ENCODE data around the gene SPG11.
"Not testable (repeated sequence)": the region's sequence is repeated elsewhere in the genome, so short reads cannot be mapped to it uniquely, and the experiment has no call there.

Gene SPG11, protein sequence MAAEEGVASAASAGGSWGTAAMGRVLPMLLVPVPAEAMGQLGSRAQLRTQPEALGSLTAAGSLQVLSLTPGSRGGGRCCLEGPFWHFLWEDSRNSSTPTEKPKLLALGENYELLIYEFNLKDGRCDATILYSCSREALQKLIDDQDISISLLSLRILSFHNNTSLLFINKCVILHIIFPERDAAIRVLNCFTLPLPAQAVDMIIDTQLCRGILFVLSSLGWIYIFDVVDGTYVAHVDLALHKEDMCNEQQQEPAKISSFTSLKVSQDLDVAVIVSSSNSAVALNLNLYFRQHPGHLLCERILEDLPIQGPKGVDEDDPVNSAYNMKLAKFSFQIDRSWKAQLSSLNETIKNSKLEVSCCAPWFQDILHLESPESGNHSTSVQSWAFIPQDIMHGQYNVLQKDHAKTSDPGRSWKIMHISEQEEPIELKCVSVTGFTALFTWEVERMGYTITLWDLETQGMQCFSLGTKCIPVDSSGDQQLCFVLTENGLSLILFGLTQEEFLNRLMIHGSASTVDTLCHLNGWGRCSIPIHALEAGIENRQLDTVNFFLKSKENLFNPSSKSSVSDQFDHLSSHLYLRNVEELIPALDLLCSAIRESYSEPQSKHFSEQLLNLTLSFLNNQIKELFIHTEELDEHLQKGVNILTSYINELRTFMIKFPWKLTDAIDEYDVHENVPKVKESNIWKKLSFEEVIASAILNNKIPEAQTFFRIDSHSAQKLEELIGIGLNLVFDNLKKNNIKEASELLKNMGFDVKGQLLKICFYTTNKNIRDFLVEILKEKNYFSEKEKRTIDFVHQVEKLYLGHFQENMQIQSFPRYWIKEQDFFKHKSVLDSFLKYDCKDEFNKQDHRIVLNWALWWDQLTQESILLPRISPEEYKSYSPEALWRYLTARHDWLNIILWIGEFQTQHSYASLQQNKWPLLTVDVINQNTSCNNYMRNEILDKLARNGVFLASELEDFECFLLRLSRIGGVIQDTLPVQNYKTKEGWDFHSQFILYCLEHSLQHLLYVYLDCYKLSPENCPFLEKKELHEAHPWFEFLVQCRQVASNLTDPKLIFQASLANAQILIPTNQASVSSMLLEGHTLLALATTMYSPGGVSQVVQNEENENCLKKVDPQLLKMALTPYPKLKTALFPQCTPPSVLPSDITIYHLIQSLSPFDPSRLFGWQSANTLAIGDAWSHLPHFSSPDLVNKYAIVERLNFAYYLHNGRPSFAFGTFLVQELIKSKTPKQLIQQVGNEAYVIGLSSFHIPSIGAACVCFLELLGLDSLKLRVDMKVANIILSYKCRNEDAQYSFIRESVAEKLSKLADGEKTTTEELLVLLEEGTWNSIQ (N-terminal part only)

DNA sequence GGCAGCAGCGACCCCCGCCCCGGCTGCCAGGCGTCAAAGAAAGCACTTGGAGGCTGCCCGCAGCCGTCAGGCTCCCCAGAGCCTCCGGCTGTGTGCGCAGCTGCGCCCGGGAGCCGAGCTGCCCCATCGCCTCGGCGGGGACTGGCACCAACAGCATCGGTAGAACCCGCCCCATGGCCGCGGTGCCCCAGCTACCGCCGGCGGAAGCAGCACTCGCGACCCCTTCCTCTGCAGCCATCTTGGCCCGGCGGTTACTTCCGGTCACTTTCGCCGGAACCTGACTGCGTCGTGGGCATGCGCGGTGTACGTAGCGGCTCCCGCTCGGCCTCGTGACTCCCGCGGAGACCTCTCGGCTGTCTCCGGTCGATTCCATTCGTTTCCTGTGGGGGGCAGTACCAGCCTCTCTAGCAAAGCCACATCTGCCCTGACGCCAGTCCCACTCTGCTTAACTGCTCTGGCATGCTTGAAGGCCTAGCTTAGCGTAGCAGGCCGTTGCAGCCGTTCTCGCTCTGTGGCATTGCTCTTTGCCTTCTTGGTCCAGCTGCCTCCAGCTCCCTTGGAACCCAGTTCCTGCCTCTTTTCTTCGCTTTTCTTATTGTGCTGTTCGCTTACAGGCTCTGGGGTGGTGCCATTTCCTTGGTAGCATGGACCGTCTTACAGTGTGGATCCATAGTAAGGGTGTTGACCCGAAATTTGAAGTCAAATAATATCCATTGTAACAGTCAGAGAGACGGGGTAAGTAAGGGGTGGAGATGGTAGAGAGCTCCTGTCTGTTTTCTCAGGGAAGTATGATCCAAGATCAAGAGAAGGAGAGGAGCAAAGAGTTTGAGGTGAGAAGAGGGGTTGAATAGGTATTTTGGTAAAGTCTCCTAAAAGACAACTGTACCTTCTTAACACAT lies at the start of gene SPG11:
Gene SPG11 (minus strand): TSS at position 253 of the 899 bp plus-strand sequence. CDS start 15 bp downstream, at position 238.
- peak; percentile 96 to 97 for DNase-seq (ENCODE audit: low read depth in 2 of 2)

DNA sequence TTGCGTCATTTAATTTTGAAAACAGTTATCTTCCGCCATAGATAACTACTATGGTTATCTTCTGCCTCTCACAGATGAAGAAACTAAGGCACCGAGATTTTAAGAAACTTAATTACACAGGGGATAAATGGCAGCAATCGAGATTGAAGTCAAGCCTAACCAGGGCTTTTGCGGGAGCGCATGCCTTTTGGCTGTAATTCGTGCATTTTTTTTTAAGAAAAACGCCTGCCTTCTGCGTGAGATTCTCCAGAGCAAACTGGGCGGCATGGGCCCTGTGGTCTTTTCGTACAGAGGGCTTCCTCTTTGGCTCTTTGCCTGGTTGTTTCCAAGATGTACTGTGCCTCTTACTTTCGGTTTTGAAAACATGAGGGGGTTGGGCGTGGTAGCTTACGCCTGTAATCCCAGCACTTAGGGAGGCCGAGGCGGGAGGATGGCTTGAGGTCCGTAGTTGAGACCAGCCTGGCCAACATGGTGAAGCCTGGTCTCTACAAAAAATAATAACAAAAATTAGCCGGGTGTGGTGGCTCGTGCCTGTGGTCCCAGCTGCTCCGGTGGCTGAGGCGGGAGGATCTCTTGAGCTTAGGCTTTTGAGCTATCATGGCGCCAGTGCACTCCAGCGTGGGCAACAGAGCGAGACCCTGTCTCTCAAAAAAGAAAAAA lies 49.0 kb upstream of the SPG11 start:
- DNase-seq (ENCODE audit: low read depth in 2 of 2) = no peak

DNA sequence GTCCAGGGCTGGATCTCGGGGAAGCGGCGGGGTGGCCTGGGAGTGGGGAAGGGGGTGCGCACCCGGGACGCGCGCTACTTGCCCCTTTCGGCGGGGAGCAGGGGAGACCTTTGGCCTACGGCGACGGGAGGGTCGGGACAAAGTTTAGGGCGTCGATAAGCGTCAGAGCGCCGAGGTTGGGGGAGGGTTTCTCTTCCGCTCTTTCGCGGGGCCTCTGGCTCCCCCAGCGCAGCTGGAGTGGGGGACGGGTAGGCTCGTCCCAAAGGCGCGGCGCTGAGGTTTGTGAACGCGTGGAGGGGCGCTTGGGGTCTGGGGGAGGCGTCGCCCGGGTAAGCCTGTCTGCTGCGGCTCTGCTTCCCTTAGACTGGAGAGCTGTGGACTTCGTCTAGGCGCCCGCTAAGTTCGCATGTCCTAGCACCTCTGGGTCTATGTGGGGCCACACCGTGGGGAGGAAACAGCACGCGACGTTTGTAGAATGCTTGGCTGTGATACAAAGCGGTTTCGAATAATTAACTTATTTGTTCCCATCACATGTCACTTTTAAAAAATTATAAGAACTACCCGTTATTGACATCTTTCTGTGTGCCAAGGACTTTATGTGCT lies 48.4 kb upstream of the SPG11 start:
- no peak for DNase-seq (ENCODE audit: low read depth in 2 of 2)

DNA sequence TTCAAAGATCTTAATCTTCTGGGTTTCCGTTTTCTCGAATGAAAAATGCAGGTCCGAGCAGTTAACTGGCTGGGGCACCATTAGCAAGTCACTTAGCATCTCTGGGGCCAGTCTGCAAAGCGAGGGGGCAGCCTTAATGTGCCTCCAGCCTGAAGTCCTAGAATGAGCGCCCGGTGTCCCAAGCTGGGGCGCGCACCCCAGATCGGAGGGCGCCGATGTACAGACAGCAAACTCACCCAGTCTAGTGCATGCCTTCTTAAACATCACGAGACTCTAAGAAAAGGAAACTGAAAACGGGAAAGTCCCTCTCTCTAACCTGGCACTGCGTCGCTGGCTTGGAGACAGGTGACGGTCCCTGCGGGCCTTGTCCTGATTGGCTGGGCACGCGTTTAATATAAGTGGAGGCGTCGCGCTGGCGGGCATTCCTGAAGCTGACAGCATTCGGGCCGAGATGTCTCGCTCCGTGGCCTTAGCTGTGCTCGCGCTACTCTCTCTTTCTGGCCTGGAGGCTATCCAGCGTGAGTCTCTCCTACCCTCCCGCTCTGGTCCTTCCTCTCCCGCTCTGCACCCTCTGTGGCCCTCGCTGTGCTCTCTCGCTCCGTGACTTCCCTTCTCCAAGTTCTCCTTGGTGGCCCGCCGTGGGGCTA lies 47.8 kb upstream of the SPG11 start, which contains the start of the genes B2M and PATL2:
Gene B2M (plus strand): TSS at position 422 of the 647 bp plus-strand sequence. CDS start 30 bp downstream, at position 452.
Gene PATL2 (minus strand): TSS at position 228 of the 647 bp plus-strand sequence. CDS start 34,833 bp downstream, outside the sequence.
- peak; percentile 91 to 95 for DNase-seq (ENCODE audit: low read depth in 2 of 2)

DNA sequence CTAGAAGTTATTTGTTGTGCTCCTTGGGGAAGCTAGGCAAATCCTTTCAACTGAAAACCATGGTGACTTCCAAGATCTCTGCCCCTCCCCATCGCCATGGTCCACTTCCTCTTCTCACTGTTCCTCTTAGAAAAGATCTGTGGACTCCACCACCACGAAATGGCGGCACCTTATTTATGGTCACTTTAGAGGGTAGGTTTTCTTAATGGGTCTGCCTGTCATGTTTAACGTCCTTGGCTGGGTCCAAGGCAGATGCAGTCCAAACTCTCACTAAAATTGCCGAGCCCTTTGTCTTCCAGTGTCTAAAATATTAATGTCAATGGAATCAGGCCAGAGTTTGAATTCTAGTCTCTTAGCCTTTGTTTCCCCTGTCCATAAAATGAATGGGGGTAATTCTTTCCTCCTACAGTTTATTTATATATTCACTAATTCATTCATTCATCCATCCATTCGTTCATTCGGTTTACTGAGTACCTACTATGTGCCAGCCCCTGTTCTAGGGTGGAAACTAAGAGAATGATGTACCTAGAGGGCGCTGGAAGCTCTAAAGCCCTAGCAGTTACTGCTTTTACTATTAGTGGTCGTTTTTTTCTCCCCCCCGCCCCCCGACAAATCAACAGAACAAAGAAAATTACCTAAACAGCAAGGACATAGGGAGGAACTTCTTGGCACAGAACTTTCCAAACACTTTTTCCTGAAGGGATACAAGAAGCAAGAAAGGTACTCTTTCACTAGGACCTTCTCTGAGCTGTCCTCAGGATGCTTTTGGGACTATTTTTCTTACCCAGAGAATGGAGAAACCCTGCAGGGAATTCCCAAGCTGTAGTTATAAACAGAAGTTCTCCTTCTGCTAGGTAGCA lies 47.0 kb upstream of the SPG11 start:
- DNase-seq (ENCODE audit: low read depth in 2 of 2) = no peak

DNA sequence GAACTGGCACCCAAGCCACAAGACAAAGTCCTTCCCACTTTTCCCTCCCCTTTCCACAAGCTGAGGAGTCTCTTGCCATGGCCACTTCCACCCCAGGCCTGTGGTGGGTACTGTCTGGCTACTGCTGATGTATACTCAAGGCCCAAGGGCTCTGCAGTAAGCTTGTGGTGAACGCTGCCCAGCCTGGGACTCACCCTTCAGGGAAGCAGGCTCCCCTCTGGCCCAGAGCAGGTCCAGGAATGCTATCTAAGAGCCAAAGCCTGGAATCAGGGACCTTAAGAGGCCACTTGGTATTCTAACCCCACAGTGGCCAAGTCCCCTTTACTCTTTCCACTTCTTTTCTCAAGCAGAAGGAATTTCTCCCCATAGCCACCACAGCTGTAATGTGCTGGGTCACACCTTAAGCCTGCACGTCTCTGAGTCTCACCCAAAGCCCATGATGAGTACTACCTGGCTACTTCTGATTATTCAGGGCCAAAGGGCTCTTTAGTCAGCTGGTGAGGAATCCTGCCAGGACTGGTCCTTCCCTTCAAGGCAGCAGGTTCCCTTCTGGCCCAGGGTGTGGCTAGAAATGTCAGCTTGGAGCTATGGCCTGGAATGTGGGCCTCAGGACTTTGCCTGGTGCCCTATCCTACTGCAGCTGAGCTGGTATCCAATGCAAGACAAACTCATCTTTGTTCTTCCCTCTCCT lies 43.6 kb upstream of the SPG11 start:
- no peak for DNase-seq (ENCODE audit: low read depth in 2 of 2)

DNA sequence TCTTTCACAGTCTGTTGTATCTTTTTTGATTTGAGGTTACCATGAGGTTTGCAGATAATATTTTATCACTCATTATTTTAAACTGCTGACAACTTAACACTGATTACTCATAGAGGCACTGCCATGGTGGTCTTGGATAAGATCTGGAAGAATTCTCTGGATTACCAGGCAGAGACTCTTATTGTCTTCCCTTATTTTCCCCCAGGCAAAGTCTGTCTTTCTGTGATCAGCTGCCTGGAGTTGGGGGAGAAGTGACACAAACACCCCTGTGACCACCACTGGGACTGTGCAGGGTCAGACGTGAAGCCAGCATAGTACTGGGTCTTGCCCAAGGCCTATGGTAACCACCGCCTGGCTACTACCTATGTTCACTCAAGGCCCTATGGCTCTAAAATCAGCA lies 42.9 kb upstream of the SPG11 start:
- DNase-seq (ENCODE audit: low read depth in 2 of 2) = no peak

DNA sequence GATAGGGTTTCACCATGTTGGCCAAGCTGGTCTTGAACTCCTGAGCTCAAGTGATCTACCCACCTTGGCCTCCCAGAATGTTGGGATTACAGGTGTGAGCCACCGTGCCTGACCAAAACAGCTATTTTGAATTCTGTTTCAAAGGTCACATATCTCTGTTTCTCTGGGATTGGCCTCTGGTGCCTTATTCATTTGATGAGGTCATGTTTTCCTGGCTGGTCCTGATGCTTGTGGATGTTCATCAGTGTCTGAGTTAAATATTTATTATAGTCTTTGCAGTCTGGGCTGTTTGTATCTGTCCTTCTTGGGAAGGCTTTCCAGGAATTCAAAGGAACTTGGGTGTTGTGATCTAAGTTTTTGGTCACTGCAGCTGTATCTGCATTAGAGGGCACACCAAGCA lies 42.5 kb upstream of the SPG11 start:
- no peak for DNase-seq (ENCODE audit: low read depth in 2 of 2)

DNA sequence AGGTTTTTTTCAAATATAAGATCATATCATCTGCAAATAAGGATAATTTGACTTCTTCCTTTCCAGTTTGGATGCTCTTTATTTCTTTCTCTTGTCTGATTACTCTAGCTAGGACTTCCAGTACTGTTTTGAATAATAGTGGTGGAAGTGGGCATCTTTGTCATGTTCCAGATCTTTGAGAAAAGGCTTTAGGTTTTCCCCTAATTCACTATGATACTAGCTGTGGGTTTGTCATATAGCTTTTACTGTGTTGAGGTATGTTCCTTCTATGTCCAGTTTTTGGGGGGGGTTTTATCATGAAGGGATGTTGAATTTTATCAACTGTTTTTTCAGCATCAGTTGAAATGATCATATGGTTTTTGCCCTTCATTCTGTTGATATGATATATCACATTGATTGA lies 37.2 kb upstream of the SPG11 start:
- DNase-seq (ENCODE audit: low read depth in 2 of 2) = not testable (repeated sequence)

DNA sequence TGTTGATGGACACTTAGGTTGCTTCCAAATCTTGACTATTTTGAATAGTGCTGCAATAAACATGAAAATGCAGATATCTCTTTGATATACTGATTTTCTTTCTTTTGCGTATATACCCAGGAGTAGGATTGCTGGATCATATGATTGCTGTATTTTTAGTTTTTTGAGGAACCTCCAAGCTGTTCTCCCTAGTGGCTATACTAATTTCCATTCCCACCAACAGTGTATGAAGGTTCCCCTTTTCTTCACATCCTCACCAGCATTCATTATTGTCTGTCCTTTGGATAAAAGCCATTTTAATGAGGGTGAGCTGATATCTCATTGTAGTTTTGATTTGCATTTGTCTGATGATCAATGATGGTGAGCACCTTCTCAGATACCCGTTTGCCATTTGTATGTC lies 35.2 kb upstream of the SPG11 start:
- no peak for DNase-seq (ENCODE audit: low read depth in 2 of 2)

DNA sequence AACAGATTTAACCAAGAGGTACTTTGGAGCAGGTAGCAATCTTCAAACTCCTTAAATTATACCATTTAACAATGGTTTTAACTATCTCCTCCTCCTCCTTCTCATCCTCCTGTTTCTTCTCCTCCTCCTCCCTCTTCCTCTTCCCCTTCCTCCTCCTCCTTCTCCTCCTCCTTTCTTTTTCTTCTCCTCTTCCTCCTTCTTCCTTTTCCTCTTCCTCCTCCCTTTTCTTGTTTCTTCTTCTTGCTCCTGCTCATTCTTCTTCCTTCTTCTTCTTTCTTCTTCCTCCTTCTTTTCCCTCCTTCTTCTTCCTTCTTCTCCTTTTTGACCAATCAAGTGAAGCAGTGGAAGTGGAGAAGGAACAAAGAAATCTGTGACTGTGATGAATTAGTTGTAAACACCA lies 33.6 kb upstream of the SPG11 start:
- DNase-seq (ENCODE audit: low read depth in 2 of 2) = no peak

DNA sequence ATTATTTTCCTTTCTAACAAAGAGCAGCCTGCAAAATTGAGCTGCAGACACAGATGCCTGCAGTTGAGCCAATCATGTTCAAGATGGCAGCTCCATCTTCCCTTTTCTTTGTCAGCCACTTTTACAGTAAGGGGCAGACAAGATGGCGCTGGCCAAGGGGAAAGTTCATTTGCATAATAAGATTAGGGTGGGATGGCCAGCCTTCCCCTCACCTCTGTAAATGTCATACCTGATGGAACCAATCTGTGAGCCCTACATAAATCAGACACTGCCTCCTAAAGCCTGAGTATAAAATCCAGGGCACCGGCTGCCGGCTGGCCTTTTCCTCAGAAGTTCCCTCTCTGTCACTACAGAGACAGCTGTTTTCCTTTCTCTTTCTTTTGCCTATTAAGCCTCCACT lies 31.8 kb upstream of the SPG11 start:
- DNase-seq (ENCODE audit: low read depth in 2 of 2) = no peak

DNA sequence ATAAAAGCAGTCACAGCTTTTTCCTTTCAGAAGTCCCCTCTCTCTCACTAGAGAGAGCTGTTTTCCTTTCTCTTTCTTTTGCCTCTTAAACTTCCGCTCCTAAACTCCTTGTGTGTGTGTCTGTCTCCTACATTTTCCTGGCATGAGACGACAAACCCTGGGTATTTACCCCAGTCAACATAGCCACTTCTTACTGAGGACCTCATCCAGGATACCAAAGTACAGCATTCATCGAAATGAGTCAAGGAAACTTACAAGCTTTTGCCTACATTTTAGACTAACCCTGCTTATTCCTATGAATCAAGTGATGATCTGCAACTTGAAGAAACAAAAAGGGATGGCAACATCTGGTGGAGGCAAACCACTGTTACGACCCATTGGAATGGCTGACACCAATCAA lies 31.0 kb upstream of the SPG11 start:
- DNase-seq (ENCODE audit: low read depth in 2 of 2) = no peak

DNA sequence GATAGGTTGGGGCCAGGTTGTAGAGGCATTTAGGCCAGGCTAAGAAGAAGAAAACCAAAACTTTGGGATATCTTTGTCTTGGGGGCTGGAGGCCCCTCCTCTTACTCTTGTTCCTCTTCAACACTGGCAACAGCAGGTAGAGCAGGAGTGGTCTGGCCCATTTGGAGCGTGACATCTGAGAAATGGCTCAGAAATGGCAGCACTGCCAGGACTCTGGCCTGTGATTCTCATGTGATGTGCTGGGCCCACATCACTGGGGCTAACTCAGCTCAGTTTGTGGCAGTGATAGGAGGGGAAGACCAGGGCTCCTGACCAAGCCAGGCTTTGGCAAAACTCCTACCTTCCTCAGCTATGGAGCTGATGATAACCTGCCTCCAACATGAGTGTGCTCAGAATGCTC lies 29.2 kb upstream of the SPG11 start:
- no peak for DNase-seq (ENCODE audit: low read depth in 2 of 2)

DNA sequence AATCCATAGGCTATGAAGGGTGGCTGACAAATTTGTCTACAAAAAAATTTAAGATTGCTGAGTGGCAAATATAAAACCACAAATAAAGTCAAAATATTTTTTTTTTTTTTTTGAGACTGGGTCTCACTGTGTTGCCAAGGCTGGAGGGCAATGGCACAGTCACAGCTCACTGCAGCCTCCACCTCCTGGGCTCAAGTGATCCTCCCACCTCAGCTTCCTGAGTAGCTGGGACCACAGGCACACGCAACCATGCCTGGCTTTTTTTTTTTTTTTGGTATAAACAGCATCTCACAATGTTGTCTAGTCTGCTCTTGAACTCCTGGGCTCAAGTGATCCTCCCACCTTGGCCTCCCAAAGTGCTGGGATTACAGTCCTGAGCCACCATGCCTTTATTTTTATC lies 26.8 kb upstream of the SPG11 start:
- not testable (repeated sequence) for DNase-seq (ENCODE audit: low read depth in 2 of 2)

DNA sequence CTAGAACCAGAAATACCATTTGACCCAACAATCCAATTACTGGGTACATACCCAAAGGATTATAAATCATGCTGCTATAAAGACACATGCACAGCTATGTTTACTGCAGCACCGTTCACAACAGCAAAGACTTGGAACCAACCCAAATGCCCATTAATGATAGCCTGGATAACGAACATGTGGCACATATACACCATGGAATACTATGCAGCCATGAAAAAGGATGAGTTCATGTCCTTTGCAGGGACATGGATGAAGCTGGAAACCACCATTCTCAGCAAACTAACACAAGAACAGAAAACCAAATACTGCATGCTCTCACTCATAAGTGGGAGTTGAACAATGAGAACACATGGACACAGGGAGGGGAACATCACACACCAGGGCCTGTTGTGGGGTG lies 25.9 kb upstream of the SPG11 start:
- not testable (repeated sequence) for DNase-seq (ENCODE audit: low read depth in 2 of 2)
